Choroid plexus epithelial cell (primary cell): ENCODE data around the gene TCEA3.
"Not testable (repeated sequence)": the region's sequence is repeated elsewhere in the genome, so short reads cannot be mapped to it uniquely, and the experiment has no call there.

Source experiments
- DNase-seq: peaks from one replicate; pipeline ENCODE4 v3.0.0-alpha.2; 2010; ENCODE audit warnings: low read depth
- H3K4me3 ChIP-seq: 2 replicates; pipeline ENCODE4 v1.5.1; 2011; ENCODE audit warnings: low read depth, mild to moderate bottlenecking, control low read depth, low read length, moderate library complexity
- TF ChIP-seq, protein P1 (sequence below): conservative IDR thresholded peaks from 2 replicates; pipeline ENCODE4 v1.5.1; 2011; ENCODE audit warnings: low read depth, mild to moderate bottlenecking, control low read depth, inconsistent platforms, low read length, moderate library complexity

Gene TCEA3

DNA sequence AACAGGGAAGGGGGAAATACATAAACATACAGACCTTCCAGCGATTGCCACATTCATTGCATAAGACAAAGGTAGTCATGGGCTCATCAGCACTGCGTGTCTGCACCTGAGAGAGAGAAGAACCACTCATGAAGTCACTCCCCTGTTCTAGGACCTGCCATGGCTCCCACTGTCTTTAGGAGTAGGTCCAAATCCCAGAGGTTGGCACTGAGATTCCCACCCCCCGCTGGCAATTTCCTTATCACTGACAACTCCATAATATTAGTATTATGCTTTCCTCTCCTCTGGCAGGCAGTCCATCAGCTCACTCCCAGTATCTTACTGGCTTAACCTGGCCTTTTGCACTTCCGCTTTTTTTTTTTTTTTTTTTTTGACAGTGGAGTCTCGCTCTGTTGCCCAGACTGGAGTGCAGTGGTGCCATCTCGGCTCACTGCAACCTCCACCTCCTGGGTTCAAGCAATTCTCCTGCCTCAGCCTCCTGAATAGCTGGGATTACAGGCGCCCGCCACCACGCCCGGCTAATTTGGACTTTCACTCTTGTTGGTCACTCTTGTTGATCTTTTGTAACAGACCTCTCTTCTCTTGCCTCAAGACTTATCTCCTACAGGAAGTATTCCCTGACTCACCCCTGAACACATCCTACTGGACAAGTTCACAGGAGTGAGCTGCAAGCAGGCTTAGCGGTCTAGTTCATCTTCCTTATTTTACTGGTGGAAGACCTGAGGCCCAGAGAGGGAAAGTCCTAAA, 40.1 kb downstream of the TCEA3 start:
- TF ChIP-seq, protein P1, sequence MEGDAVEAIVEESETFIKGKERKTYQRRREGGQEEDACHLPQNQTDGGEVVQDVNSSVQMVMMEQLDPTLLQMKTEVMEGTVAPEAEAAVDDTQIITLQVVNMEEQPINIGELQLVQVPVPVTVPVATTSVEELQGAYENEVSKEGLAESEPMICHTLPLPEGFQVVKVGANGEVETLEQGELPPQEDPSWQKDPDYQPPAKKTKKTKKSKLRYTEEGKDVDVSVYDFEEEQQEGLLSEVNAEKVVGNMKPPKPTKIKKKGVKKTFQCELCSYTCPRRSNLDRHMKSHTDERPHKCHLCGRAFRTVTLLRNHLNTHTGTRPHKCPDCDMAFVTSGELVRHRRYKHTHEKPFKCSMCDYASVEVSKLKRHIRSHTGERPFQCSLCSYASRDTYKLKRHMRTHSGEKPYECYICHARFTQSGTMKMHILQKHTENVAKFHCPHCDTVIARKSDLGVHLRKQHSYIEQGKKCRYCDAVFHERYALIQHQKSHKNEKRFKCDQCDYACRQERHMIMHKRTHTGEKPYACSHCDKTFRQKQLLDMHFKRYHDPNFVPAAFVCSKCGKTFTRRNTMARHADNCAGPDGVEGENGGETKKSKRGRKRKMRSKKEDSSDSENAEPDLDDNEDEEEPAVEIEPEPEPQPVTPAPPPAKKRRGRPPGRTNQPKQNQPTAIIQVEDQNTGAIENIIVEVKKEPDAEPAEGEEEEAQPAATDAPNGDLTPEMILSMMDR = no peak
- DNase-seq = peak; percentile 68

DNA sequence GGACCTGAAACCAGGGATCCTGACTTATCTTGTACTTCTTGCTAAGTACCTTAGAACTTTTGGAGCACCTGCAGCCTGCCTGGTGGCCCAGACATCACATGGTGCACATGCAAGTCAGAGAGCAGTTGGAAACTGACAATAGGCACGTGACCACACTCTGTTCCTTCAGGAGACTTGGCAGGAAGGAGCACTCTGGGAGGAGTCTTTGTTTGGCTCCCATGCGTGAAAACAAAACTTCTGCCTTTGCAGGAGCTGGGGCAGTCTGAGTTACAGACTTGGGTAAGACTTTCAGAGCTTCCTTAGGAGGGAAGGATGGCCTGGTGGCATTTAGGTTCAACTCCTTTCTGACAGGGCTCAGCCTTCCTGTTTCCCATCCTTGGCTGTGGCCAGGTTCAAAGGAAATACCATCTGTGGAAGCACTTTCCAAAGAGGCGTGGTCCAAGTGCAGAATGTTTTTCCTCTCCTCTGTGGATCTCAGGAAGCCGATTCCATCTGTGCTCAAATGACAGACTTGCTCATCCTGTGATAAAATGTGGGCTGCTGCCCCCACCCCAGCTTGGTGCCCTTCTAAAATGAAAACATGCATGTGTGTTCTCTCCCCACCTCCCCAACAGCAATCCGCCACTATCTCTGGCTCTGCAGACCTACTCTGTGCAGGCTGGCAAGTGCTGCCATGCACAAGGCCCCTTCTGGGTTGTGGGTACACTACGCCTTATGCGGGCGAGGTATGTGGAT, 40.8 kb downstream of the TCEA3 start:
- TF ChIP-seq, protein P1 = no peak
- DNase-seq = peak; percentile 17
- no peak overlapping the region for H3K4me3 ChIP-seq

More for the DNA sequence above, 40.1 kb downstream of the TCEA3 start:
- no peak overlapping the region for H3K4me3 ChIP-seq

DNA sequence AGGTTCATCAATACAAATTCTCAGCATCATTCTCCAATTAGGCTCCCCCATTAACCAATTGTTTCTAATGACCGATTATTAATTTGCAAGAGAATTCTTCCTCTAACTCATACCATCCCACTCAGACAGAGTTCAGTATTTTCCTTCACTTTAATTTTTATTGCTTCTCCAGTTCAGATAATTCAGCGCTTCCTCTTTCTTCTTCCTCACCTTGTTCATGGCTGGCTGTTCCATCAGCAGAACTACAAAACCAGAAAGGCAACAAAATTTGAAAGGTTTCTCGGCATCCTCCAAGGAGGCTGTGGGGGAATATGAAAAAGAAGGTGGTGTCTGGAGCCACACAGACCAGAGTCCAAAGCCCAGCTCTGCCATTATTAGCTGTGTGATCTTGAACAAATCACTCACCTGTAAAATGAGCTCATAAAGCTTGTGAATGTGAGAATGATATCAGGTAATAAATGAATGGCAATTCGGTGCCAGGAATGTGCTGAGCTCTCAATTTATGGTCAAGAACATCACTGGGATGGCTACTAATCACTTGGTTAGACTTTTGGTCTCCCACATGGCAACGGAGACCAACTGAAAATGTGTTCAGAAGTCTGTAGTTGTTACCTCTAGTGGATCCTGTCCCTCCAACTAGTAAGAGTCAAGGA, 43.2 kb downstream of the TCEA3 start:
- no peak for DNase-seq
- TF ChIP-seq, protein P1 = no peak
- H3K4me3 ChIP-seq = no peak overlapping the region

DNA sequence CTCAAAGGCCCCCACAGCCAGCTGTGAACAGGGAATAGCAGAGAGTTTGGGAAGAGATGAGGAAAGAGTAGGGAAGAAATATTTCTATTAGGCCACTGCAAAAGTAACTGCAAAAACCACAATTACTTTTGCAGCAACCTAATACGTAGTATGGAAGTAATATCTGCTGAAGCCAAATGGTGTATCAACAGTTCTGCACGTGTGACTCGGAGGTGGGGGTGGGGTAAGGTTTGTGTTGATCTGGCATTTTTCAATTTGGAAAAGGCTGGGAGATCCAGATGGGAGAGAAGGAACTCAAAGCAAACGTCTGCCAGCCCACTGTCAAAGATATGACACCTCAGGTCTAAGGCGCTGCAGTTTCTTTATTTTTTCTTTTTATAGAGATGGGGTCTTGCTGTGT, 43.8 kb downstream of the TCEA3 start:
- TF ChIP-seq, protein P1 = no peak
- no peak overlapping the region for H3K4me3 ChIP-seq
- no peak for DNase-seq

DNA sequence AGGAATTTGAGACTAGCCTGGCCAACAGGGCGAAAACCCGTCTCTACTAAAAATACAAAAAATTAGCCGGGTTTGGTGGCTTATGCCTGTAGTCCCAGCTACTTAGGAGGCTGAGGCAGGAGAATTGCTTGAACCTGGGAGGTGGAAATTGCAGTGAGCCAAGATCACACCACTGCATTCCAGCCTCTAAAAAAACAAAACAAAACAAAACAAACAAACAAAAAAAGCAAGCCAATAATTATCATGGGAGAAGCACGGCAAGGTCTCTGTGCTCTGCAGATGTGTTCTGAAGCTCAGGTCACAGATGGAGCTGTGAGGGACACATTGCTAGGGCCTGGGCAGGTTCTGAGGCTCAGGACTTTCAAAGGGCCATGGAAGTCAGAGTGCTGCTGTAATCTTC, 44.3 kb downstream of the TCEA3 start:
- not testable (repeated sequence) for DNase-seq, H3K4me3 ChIP-seq

DNA sequence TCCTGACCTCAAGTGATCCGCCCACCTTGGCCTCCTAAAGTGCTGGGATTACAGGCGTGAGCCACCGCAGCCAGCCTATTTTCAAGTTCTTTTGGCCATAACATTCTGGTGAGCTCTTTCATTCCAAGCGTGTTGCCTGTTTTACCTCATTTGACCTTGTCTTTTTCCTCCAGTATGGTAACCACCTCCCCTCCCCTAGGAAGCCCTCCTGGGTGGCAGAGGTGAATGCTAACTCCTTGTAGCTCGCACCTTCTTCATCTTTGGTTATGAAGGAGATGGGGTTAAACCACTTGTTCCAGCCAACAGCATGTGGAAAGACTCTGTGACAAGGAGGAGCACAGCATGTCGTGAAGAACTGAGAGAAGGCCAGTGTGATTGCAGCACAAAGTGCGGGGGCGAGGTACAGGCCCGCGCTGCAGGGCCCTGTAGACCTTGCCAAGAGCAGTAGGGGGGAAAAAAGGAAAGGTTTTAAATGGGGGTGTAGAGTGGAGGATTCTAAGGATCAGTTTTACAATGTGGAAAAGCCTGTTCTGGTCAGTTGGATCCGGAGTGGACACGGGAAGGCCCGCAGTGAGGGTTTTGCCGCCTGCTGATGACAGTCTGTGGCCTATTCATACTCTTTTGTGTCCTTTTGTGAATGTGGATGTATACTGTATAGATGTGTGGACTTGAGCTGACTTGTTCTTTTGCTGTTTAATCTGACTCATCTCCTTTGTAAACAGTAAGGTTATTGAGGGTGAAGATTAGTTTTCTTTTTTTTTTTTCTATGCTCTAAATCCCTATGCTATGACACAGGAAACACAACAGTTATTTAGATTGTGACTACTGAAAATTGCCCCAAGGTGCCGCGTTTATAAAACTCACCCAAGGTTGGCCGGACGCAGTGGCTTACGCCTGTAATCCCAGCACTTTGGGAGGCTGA, 47.4 kb downstream of the TCEA3 start:
- peak; percentile 95 for DNase-seq
- TF ChIP-seq, protein P1 = no peak
- H3K4me3 ChIP-seq = no peak overlapping the region

DNA sequence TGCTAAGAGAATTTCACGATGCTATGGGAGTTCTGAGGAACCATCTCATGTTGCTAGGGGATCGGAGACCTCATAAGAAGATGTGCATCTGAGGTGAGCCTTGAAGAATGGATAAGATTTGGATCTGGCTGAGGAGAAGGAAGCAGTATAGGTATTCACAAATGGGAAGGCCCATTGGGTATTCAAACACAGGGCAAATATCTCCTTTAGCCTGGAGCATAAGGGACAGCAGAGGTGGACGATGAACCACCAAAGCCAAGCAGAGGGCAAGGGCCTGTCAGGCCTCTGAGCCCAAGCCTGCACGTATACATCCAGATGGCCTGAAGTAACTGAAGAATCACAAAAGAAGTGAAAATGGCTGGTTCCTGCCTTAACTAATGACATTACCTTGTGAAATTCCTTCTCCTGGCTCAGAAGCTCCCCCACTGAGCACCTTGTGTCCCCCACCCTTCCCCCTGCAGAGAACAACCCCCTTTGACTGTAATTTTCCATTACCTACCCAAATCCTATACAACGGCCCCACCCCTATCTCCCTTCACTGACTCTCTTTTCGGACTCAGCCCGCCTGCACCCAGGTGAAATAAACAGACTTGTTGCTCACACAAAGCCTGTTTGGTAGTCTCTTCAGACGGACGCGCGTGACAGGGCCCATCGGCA, 50.3 kb downstream of the TCEA3 start:
- not testable (repeated sequence) for DNase-seq, H3K4me3 ChIP-seq
